Activated naive CD4-positive, alpha-beta T cell treated with anti-CD3 and anti-CD28 coated beads, Interleukin-2, amount 10 ng/mL, durations not matched to agents 7 days and 5 days (primary cell): ENCODE results near the gene ZNF732.
"Not testable (repeated sequence)": the region's sequence is repeated elsewhere in the genome, so short reads cannot be mapped to it uniquely, and the experiment has no call there.

Experiments used
- CTCF ChIA-PET: fragments of 350-600 bp; sonication (Branson Sonifier 250); formaldehyde crosslinking; loops from one replicate; lab custom pipeline; 2021; ENCODE audit warnings: antibody characterized with exemption; lab: Charles Lee
- DNase-seq: peaks from one replicate; pipeline ENCODE4 v3.0.0-alpha.2; 2020
- H3K27ac Mint-ChIP-seq: one replicate; pipeline ENCODE4 v1.8.0; 2021; ENCODE audit warnings: mild to moderate bottlenecking, moderate library complexity, mixed read lengths
- H3K27me3 Mint-ChIP-seq: one replicate; pipeline ENCODE4 v1.8.0; 2021; ENCODE audit warnings: mild to moderate bottlenecking, mixed read lengths
- H3K36me3 Mint-ChIP-seq: one replicate; pipeline ENCODE4 v1.8.0; 2021; ENCODE audit warnings: mixed read lengths
- H3K4me1 Mint-ChIP-seq: one replicate; pipeline ENCODE4 v1.8.0; 2021; ENCODE audit warnings: mixed read lengths
- H3K4me3 Mint-ChIP-seq: one replicate; pipeline ENCODE4 v1.8.0; 2021; ENCODE audit warnings: mild to moderate bottlenecking, moderate library complexity, mixed read lengths
- H3K9me3 Mint-ChIP-seq: one replicate; pipeline ENCODE4 v1.8.0; 2021; ENCODE audit warnings: mixed read lengths

Gene ZNF732

DNA sequence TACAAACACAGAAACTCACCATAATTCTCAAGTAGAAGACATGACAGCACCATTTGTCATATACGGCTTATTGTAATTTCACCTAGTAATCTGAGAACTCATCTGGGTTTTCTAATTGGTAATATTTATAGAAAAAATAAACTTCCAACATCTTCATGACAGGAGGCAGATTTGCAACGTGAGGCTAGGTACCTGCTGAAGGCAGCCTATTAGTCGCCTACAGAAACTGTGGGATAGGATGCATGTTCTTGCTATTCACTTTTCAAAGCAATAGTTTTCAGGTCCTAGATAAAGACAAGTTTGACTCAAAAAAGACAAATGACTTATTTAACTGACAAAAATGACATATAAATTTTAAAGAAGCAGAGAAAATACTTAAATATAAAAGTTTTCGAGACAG lies 2.9 kb downstream of the ZNF732 start:
- DNase-seq, result no peak
- Mint-ChIP-seq H3K27me3 (peaks cover 26% of the 10 kb centered on the region), H3K4me3 (no peak overlapping the region), H3K27ac (no peak overlapping the region), H3K4me1 (peaks cover 13% of the 10 kb centered on the region), H3K36me3 (peaks cover 7% of the 10 kb centered on the region), H3K9me3 (peaks cover 51% of the 10 kb centered on the region)
- CTCF ChIA-PET, result no interaction called here

DNA sequence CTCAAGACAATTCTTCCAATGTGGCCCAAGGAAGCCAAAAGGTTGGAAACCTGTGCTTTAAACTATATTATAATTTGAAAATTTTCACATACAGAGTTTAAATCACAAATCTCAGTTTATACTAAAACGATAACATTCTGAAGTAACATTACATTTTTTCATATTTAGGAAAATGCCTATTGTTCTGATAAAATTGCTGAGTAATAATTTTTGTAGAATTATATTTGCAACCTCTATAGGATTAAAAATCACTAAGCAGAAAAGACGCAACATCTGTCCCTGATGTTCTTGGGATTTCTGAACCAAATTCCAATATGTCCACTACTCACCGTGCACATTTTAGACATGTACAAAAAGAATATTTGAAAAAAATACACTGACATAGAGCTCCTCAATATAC lies 10.5 kb downstream of the ZNF732 start:
- peaks cover 37% of the 10 kb centered on the region for H3K9me3 Mint-ChIP-seq
- CTCF ChIA-PET, result no interaction called here
- no peaks in the 10 kb centered on the region for H3K27me3 Mint-ChIP-seq
- H3K4me1 Mint-ChIP-seq, result no peaks in the 10 kb centered on the region
- DNase-seq, result no peak
- H3K4me3 Mint-ChIP-seq, result no peak overlapping the region
- no peak overlapping the region for H3K27ac Mint-ChIP-seq
- no peaks in the 10 kb centered on the region for H3K36me3 Mint-ChIP-seq

DNA sequence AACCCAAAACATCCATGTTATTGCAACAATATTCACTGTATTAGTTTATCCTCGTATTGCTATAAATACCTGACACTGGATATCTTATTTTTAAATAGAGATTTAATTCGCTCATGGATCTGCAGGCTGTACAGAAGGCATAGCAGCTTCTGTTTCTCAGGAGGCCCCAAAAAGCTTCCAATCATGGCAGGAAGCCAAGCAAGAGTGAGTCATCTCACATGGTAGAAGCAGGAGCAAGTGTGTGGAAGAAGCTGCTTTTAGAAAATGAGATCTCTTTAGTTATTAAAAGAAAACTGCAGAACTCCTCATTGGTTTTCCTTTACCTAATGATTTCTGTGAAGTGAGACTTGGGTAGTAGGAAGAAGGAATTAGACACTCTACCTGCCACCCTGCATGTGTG lies 16.4 kb downstream of the ZNF732 start:
- no peak for DNase-seq
- Mint-ChIP-seq H3K4me3 (no peak overlapping the region), H3K27ac (no peak overlapping the region), H3K27me3 (no peaks in the 10 kb centered on the region), H3K36me3 (no peaks in the 10 kb centered on the region), H3K9me3 (peaks cover 31% of the 10 kb centered on the region), H3K4me1 (no peaks in the 10 kb centered on the region)
- CTCF ChIA-PET, result no interaction called here

DNA sequence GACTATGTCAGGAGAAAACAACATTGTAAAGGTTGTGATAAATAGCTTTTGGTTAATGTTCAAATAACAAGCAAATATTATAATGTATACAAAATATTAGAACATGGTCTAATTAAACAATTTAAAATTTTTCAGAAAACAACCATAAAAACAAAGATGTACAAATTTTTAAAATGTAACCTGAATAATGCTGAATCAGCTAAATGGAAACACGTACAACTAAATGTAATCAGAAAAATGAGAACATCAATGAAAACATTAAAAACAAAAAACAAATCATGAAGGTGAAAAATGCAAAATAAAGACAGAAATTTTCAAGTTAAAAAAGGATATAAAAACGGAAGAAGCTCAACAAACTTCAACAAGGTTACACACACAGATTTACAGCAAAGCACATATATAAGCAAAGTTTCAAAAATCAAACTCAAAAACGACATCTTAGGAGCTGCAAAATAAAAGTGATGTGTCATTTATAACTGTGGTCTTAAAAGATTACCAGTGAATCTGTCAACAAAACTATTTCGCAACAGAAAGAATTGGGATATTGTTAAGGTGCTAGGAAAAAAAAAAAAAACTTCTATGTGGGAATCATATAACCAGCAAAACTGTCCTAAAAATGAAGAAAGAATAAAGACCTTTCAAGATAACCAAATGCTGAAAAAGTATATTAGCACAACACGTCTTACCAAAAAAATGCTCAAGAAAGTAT lies 31.8 kb downstream of the ZNF732 start:
- H3K9me3 Mint-ChIP-seq, result peaks cover 59% of the 10 kb centered on the region
- peaks cover 6% of the 10 kb centered on the region for H3K36me3 Mint-ChIP-seq
- no peaks in the 10 kb centered on the region for H3K4me1 Mint-ChIP-seq
- CTCF ChIA-PET, result interaction anchor here (1.0 kb wide), 1 partner anchor 8 kb away, joined by 4 read pairs; no protein-coding TSS in a partner anchor
- no peak overlapping the region for H3K4me3 Mint-ChIP-seq
- H3K27me3 Mint-ChIP-seq, result no peaks in the 10 kb centered on the region
- no peak overlapping the region for H3K27ac Mint-ChIP-seq
- DNase-seq, result no peak

DNA sequence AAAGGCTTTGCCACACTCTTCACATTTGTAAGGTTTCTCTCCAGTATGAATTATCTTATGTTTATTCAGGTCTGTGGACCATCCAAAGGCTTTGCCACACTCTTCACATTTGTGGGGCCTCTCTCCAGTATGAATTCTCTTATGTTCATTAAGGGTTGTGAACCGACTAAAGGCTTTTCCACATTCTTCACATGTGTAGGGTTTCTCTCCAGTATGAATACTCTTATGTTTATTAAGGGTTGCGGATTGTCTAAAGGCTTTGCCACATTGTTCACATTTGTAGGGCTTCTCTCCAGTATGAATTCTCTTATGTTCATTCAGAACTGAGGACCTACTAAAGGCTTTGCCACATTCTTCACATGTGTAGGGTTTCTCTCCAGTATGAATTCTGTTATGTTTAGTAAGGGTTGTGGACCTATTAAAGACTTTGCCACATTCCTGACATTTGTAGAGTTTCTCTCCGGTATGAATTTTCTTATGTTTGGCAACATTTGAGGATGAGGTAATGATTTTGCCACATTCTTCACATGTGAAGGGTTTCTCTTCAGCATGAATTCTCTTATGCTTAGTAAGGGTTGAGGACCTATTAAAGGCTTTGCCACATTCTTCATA lies 33.7 kb downstream of the ZNF732 start:
- peaks cover 6% of the 10 kb centered on the region for H3K36me3 Mint-ChIP-seq
- no peak overlapping the region for H3K27ac Mint-ChIP-seq
- H3K4me1 Mint-ChIP-seq, result no peaks in the 10 kb centered on the region
- CTCF ChIA-PET, result no interaction called here
- H3K27me3 Mint-ChIP-seq, result no peaks in the 10 kb centered on the region
- peaks cover 49% of the 10 kb centered on the region for H3K9me3 Mint-ChIP-seq
- H3K4me3 Mint-ChIP-seq, result no peak overlapping the region
- DNase-seq, result no peak

DNA sequence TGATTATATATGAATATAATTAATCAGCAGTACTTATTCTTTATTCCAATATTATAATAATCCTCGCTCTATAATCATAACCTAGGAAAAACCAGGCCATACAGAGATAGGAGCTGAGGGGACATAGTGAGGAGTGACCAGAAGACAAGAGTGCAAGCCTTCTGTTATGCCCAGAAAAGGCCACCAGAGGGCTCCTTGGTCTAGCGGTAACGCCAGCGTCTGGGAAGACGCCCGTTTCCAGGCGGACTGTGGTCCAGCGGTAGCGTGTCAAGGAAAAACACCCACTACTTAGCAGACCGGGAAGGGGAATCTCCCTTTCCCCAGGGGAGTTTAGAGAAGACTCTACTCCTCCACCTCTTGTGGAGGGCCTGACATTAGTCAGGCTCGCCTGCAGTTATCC lies 46.0 kb downstream of the ZNF732 start:
- H3K4me3 Mint-ChIP-seq, CTCF ChIA-PET, H3K27ac Mint-ChIP-seq, H3K36me3 Mint-ChIP-seq, H3K4me1 Mint-ChIP-seq, H3K27me3 Mint-ChIP-seq: not testable (repeated sequence)
- peaks cover 55% of the 10 kb centered on the region for H3K9me3 Mint-ChIP-seq
- peak; percentile 28 for DNase-seq

DNA sequence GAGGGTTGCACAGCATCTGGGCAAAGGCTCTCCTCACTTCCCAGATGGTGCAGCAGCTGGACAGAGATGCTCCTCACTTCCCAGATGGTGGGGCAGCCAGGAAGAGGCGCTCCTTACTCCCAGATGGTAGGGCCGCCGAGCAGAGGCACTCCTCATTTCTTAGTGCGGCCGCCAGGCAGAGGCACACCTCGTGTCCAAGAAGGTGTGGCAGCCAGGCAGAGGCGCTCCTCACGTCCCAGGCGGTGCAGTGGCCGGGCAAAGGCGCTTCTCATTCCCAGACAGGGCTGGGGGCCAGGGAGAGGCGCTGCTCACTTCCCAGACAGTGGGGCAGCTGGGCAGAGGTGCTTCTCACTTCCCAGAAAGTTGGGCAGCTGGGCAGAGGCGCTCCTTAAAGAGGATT lies 48.8 kb downstream of the ZNF732 start:
- DNase-seq, result no peak
- no peak overlapping the region for H3K4me3 Mint-ChIP-seq
- H3K9me3 Mint-ChIP-seq, result peaks cover 58% of the 10 kb centered on the region
- CTCF ChIA-PET, result no interaction called here
- H3K36me3 Mint-ChIP-seq, result peaks cover 3% of the 10 kb centered on the region
- no peaks in the 10 kb centered on the region for H3K4me1 Mint-ChIP-seq
- no peak overlapping the region for H3K27ac Mint-ChIP-seq
- H3K27me3 Mint-ChIP-seq, result no peaks in the 10 kb centered on the region

DNA sequence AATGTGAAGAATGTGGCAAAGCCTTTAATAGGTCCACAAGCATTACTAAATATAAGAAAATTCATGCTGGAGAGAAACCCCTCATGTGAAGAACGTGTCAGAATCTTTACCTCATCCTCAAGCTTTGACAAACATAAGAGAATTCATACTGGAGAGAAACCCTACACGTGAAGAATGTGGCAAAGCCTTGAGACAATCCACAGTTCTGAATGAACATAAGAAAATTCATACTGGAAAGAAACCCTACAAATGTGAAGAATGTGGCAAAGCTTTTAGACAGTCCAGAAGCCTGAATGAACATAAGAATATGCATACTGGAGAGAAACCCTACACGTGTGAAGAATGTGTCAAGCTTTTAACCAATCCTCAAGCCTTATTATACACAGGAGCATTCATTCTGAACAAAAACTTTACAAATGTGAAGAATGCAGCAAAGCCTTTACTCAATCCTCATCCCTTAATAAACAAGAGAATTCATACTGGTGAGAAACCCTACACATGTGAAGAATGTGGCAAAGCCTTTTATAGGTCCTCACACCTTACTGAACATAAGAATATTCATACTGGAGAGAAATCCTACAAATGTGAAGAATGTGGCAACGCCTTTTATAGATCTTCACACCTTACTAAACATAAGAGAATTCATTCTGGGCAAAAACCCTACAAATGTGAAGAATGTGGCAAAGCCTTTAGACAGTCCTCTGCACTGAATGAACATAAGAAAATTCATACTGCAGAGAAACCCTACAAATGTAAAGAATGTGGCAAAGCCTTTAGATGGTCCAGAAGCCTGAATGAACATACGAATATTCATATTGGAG lies 51.1 kb downstream of the ZNF732 start:
- Mint-ChIP-seq H3K36me3 (peaks cover 5% of the 10 kb centered on the region), H3K27ac (no peak overlapping the region), H3K4me3 (no peak overlapping the region), H3K4me1 (no peaks in the 10 kb centered on the region), H3K9me3 (peaks cover 47% of the 10 kb centered on the region), H3K27me3 (no peaks in the 10 kb centered on the region)
- DNase-seq, result no peak
- CTCF ChIA-PET, result no interaction called here

DNA sequence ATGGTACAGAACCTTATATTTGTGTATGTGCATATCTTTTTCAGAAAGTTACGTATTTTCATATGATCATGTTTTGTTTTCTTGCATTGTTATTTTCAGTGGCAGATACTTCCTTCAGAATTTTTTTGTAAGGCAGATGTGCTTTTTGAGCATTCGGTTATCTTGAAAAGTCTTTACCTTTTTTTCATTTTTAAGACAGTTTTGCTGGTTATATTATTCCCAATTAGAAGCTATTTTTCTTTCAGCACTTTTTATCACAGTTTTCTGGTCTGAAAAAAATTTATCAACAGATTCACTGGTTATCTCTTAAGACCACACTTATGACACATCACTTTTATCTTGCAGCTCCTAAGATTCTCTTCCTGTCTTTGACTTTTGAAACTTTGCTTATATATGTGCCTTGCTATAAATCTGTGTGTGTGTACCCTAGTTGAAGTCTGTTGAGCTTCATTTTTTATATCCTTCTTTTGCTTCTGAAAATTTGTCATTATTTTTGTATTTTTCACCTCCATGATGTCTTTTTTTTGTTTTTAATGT lies 53.1 kb downstream of the ZNF732 start:
- H3K36me3 Mint-ChIP-seq, result peaks cover 5% of the 10 kb centered on the region
- H3K4me3 Mint-ChIP-seq, result no peak overlapping the region
- H3K9me3 Mint-ChIP-seq, result peaks cover 55% of the 10 kb centered on the region
- CTCF ChIA-PET, result no interaction called here
- DNase-seq, result no peak
- H3K4me1 Mint-ChIP-seq, result no peaks in the 10 kb centered on the region
- no peaks in the 10 kb centered on the region for H3K27me3 Mint-ChIP-seq
- H3K27ac Mint-ChIP-seq, result no peak overlapping the region

DNA sequence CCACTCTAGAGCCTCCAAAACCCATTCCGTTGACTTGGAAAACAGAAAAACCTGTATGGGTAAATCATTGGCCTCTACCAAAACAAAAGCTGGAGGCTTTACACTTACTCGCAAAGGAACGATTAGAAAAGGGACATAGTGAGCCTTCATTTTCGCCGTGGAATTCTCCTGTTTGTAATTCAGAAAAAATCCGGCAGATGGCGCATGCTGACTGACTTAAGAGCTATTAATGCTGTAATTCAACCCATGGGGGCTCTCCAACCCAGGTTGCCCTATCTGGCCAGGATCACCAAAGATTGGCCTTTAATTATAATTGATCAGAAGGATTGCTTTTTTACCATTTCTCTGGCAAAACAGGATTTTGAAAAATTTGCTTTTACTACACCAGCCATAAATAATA lies 60.8 kb downstream of the ZNF732 start:
- CTCF ChIA-PET, result interaction anchor here (0.7 to 1.0 kb wide), 3 partner anchors 69 to 574 kb away, joined by 3 to 5 read pairs (median 4); no protein-coding TSS in a partner anchor
- no peak overlapping the region for H3K4me3 Mint-ChIP-seq
- H3K4me1 Mint-ChIP-seq, result peaks cover 9% of the 10 kb centered on the region
- peaks cover 16% of the 10 kb centered on the region for H3K9me3 Mint-ChIP-seq
- H3K27ac Mint-ChIP-seq, result no peak overlapping the region
- peaks cover under 1% of the 10 kb centered on the region for H3K36me3 Mint-ChIP-seq
- peak; percentile 68 for DNase-seq
- H3K27me3 Mint-ChIP-seq, result no peaks in the 10 kb centered on the region

DNA sequence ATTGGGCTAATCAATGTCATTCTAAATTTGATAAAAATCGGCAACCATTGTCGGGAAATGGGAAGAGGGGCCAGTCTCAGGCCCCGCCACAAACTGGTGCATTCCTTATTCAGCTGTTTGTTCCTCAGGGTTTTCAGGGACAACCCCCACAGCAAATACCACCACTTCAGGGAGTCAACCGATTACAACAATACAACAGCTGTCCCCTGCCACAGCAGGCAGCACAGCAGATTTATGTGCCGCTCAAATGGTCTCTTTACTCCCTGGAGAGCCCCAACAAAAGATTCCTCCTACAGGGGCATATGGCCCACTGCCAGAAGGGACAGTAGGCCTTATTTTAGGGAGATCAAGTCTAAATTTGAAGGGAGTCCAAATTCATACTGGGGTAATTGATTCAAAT lies 61.8 kb downstream of the ZNF732 start:
- H3K36me3 Mint-ChIP-seq, result no peaks in the 10 kb centered on the region
- peaks cover 12% of the 10 kb centered on the region for H3K9me3 Mint-ChIP-seq
- no peak overlapping the region for H3K4me3 Mint-ChIP-seq
- CTCF ChIA-PET, result interaction anchor here (0.6 to 1.9 kb wide), 3 partner anchors 87 to 238 kb away, joined by 3 to 5 read pairs (median 5); no protein-coding TSS in a partner anchor
- peaks cover 9% of the 10 kb centered on the region for H3K4me1 Mint-ChIP-seq
- no peak for DNase-seq
- H3K27ac Mint-ChIP-seq, result no peak overlapping the region
- no peaks in the 10 kb centered on the region for H3K27me3 Mint-ChIP-seq

DNA sequence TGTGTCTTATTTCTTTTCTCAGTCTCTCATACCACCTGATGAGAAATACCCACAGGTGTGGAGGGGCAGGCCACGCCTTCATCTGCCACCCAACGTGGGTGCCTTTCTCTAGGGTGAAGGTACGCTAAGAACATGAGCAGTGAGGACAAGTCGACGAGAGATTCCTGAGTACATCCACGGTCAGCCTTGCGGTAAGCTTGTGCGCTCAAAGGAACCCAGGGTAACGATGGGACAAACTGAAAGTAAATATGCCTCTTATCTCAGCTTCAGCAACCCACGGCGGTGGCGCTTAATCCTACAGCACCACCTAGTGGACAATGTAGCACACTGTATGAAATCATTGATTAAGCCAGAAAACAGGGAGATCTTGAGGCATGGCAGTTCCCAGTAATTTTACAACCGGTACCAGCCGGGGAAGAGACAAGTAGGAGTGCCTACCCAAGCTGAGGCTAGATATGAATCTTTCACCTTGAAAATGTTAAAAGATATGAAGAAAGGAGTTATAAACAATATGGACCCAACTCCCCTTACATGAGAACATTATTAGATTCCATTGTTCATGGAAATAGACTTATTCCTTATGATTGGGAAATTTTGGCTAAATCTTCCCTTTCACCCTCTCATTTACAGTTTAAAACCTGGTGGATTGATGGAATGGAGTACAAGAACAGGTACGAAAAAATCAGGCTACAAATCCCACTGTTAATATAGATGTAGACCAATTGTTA lies 63.0 kb downstream of the ZNF732 start:
- Mint-ChIP-seq H3K27me3 (no peaks in the 10 kb centered on the region), H3K4me1 (peaks cover 9% of the 10 kb centered on the region), H3K27ac (peak overlapping the region; percentile 70), H3K9me3 (peaks cover 8% of the 10 kb centered on the region), H3K36me3 (no peaks in the 10 kb centered on the region), H3K4me3 (peak overlapping the region; percentile 76)
- peak; percentile 79 for DNase-seq
- CTCF ChIA-PET, result interaction anchor here (0.9 to 1.9 kb wide), 3 partner anchors 88 to 214 kb away, joined by 3 to 5 read pairs (median 5); partner anchors contain the start of gene ZNF718

DNA sequence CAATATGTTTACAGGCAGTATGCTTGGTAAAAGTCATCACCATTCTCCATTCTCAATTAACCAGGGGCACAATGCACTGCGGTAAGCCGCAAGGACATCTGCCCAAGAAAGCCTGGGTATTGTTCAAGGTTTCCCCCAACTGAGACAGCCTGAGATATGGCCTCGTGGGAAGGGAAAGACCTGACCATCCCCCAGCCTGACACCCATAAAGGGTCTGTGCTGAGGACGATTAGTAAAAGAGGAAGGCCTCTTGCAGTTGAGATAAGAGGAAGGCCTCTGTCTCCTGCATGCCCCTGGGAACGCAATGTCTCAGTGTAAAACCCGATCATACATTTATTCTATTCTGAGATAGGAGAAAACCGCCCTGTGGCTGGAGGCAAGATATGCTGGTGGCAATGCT lies 63.9 kb downstream of the ZNF732 start:
- H3K27ac Mint-ChIP-seq, result peak overlapping the region; percentile 70
- H3K4me1 Mint-ChIP-seq, H3K36me3 Mint-ChIP-seq, DNase-seq, H3K9me3 Mint-ChIP-seq, CTCF ChIA-PET, H3K27me3 Mint-ChIP-seq: not testable (repeated sequence)
- peak overlapping the region; percentile 76 for H3K4me3 Mint-ChIP-seq

DNA sequence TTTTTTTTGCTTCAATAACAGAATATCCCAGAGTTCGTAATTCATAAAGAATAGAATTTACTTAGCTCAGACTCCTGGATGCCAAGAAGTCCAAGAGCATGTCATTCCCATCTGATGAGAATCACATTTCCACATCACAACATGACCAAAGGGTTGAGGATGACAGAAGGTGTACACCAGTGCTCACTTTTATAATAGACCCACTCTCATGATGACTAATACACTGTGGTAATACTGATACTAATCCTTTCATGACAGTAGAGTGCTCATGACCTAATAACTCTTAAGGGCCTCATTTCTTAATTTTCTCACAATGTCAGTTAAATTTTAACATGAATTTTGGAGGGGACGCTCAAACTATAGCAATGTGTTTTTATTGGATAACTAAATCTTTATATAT lies 69.2 kb downstream of the ZNF732 start:
- H3K27ac Mint-ChIP-seq, result no peak overlapping the region
- CTCF ChIA-PET, result no interaction called here
- H3K36me3 Mint-ChIP-seq, result peaks cover 1% of the 10 kb centered on the region
- H3K4me3 Mint-ChIP-seq, result no peak overlapping the region
- no peak for DNase-seq
- peaks cover 23% of the 10 kb centered on the region for H3K9me3 Mint-ChIP-seq
- no peaks in the 10 kb centered on the region for H3K27me3 Mint-ChIP-seq
- no peaks in the 10 kb centered on the region for H3K4me1 Mint-ChIP-seq
